NCI-H524 treated with DMSO at 0.1 percent for 48 hours (cell line): ENCODE data around the gene CACNA1H.
A peak's percentile ranks its signal among the peaks of the same experiment; 100 is the strongest.

Experiments
- DNase-seq: peaks from one replicate; lab custom pipeline; 2025; lab: John Stamatoyannopoulos, UW

The CACNA1H gene

DNA sequence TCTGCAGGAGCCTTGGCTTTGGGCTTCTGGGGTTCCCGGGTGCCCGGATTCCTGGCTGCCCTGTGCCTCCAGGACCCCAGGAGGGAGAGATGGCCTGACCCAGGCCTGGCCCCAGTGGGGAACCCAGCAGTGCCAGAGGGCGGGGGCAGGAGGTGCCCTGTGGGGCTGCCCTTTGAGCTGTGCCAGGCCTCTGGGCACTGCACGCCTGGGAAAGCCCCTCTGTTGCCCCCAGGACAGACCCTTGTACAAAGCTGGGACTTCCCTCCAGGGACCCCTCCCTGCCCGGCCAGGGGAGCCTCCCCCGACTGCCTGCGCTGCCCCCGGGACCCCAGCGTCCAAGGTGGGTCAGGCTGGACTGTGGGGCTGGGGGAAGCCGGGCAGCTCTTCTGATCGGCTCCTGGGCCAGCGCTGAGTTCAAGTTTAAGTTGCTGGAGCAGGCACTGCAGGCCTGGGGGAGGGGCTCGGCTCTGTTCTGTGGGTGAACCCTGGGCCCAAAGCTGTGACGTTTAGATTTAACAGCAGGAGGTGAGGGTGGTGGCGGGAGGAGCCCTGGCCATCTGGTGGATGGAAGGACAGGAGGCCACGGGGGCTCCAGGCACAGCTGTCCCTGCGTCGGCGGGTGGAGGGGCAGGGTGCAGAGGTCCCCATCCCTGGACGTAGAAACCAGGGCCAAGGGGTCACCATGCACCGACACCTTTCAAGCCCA, 29.2 kb upstream of the CACNA1H start:
- peak; percentile 30 for DNase-seq

DNA sequence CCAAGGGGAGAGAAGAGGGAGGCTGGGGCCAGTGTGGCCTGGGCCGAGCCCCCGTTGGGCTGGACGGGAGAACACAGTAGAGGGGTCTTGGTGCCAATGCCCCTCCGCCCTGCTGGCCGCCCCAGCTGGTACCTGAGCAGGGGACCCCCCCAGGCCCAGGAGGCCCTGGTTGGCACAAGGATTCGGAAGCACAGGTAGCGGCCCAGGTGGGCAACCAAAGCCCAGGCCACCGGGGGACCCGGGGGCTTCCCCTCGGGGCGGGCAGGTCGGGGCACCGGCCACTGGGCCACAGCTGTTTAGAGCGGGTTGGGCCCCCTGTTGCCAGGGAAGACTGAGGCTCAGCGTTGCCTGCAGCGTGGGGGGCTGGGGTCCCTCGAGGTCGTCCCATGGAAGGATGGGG, 28.6 kb upstream of the CACNA1H start:
- no peak for DNase-seq

DNA sequence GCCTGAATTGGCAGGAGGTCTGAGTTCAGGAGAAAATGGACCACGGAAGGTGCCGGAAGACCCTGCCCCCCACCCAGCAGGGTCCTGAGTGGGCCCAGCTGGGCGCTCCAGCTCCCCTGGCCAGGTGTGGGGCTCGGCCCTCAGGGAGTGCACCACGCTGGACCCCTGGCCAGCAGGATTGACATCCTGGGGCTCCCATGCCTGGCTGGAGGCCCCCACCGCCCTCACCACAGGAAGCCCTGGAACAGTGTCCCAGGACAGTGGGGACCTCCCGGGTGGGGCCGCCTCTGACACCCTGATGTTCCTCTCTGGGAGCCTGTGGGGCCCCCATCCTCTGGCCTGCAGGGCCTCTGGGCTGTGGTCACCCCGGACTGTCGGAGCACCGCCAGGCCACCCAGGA, 28.1 kb upstream of the CACNA1H start:
- no peak for DNase-seq

DNA sequence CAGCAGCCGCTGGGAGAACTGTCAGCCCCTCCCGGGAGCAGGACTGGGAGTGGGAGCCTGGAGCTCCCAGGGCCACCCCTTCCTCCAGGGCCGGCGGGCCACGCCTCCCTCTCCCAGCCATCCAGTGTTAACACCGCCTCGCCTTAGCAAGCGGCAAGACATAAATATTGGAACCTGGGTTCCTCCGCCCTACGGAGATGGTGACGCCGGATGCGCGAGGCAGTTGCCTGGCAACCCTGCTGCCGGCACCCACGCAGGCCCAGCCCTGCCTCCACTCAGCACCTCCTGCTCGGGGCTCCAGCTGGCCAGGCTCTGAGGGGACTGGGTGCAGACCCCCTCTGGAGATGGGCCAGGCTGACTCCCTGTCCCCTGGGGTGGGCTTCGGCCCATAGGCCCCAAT, 27.4 kb upstream of the CACNA1H start:
- peak; percentile 56 for DNase-seq

DNA sequence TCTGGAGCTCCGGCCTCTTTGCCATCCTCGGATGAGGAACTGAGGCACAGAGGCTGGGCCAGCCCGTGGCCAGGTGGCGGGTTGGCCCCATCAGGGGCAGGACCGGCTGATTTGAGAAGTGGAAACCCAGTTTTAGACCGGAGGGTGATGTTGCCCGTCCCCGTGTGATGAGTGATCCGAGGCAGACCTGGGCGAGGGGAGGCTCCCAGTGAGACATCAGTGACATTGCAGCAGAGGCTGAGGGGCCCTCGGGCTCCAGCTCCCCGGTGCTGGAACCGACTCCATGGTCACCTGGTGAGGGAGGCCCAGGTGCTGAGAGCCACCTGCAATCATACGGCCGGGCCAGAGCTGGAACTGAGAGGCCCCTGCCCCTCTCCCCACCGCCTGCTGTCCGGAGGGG, 26.9 kb upstream of the CACNA1H start:
- DNase-seq = no peak

DNA sequence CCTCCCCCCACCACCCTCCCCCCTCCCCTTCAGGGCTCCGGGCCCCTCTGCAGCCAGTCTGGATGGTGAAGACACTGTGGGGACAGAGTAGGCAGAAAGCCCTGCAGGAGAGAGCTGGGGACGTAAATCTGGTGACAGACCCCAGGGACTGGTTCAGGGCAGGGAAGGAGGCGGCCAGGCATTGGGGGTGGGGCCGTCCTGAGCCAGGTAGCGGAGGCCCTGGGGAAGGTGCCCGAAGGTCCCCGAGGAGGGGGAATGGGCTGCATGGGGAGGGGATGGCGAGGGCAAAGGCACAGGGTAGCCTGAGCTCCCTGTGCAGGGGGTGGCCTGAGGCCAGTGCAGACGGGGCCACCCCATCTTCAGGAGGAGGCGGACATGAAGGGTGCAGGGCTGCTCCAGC, 26.3 kb upstream of the CACNA1H start:
- no peak for DNase-seq

DNA sequence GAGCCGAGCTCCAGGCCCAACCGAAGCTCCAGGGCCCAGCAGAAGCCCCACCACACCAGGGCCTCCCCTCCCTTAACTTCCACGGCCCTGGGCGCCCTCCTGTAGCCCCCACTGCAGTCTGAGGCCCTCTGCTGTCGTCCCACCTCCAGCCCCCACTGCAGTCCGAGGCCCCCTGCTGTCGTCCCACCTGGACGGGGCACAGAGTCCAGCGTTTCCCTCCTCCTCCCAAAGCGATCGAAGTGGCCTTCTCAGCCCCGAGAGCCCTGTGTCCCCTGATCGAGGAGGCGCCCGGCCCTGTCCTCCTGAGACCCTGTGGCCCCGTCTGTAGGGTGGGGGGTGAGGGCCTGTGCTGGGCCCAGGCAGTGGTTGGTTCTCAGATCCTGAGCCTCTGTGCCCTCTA, 25.8 kb upstream of the CACNA1H start:
- no peak for DNase-seq

DNA sequence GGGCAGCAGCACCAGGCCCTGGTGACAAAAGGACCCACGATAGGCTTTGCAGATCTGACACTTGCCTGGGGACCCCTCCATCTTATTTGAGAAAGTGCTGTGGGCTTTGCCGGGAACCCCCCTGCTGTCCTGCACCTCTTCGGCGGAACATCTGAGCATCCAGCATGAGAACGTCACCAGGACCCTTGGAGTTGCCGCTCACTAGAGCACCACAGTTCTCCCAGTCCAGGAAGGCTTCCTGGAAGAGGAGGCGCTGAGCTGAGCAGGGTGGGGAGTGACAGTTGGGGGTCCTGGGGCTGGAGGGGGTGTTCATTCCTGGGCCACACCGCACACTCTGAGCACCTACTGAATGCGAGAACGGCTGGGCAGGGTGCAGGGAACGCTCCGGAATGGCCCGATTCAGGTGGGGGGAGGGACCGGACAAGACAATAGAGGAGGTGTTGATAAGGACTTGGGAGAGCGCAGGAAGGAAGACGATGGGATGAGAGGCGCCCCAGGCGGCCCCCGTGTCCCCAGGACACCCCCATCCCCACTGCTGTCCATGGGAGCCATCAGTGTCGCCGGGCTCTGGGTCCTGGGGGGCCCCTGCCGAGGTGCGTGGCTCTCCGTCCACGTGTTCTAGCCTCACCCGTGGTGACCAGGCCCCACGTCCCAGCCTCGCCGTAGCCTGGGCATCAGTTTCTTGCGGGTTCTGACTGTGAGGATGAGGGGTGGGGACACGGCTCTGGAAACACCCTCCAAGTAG, 24.8 kb upstream of the CACNA1H start:
- DNase-seq = no peak

DNA sequence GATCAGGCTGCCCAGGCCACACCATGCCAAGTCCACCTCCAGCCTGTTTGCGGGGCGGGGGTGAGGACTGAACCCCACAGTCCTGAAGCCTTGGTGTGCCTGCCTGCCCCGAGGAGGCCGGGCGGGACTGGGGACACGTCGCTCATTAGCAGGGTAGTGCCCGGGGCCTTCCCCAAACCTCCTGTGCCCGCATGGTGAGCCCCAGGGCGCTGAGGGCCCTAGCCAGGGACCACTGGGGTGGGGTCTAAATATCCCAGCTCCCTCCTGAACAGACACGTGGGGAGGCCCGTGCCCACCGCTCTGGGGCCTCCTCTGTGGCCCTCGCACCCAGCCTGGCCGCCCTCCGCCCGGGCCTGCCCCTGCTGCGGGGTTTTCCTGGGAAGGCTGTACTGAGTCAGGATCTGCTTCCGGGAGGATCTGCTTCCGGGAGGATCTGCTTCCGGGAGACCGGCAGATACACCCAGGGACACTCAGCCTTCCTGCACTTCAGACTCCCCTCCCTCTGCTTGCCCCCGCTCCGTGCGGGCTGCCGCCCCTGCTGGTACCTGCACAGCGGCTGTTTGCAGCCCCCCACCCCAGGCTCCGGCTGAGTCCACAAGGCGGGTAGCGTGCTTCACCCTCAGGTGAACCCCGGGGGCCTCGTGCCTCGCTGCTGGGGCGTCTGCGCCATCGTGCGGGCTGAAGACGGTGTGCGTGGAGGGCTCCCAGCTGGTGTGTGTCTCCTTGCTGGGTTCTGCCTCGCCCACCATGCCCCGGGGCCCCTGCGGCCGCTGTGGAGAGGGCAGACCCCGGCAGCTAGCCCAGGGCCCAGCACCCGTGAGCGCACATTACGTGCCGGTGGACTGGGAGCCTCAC, 23.6 kb upstream of the CACNA1H start:
- no peak for DNase-seq

DNA sequence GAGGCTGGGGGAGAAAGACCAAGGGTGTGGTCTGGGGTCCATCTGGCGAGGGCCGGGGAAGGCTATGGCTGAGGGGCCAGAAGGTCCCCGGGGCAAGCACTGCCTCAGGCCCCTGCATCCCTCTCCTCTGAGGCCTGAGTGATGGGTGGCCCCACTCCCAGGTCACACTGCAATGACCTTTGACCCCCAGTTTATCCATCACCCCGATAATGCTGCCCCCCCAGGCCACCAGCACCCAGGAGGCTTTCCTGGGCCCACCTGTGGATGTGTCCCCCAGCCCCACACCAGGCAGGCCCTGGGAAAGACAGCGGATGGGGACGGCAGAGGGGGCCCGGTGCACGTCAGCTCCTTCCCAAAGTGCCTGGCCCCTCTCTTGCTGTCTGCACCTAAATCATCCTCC, 22.5 kb upstream of the CACNA1H start:
- no peak for DNase-seq

DNA sequence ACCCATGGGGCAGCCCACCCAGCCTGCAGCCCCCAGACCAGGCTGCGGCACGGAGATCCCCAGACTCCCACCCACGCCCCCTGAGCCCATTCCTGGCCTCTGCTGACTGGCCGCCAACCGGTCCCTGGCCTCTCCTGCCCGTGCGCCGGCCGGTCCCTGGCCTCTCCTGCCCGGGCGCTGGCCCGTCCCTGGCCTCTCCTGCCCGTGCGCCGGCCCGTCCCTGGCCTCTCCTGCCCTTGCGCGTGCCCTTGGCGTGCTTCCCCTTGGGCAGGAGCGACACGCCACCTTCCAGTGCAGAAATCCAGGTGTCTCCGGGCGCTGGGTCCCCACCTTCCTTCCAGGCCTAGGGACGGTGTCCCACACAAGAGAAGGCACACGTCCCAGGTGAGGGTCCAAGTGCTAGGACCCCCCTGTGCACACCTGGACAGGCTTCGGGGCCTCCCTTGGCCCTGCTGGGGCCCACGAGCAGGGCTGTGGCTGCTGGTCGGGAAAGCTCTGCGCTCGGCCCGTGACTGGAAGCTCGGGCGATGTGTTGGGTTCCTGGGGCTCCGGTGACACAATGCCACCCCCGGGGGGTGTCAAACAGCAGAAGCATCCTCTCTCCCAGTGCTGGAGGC, 21.4 kb upstream of the CACNA1H start:
- no peak for DNase-seq

DNA sequence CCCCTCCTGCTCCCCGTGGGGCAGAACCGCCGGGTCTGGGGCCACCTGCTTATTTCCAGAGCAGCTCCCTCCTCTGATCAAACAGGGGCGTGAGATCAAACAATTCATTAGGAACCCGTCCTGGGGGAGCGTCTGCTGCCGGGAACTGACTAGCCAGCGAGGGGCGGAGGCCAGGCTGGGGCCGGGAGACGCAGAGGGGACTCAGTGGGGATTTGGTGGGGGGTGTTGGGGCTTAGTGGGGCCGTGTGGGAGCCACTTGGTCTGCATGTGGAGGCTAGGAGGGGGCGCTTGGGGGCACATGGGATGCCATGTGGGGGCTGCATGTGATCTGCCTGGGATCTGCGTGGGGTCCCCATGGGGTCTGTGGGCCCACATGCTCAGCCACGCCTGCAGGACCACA, 20.5 kb upstream of the CACNA1H start:
- no peak for DNase-seq

DNA sequence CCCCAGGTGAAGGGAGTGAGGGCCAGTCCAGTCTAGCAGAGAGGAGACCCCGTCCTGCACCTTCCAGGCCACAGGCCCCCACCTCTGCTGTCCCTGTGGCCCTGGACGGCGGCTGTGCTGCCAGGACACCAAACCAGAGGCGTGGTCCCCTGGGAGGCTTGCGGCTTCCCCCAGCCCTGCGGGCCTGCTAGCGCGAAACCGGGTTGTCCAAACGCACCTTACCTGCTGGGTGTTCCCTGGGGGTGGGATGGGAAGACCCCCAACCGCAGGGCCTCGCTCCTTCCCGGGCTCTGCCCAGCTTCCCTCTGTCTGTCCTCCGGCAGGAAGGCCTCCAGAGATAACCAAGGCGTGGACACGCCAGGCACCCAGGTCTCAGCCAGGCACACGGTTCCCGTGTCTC, 19.6 kb upstream of the CACNA1H start:
- DNase-seq = no peak

DNA sequence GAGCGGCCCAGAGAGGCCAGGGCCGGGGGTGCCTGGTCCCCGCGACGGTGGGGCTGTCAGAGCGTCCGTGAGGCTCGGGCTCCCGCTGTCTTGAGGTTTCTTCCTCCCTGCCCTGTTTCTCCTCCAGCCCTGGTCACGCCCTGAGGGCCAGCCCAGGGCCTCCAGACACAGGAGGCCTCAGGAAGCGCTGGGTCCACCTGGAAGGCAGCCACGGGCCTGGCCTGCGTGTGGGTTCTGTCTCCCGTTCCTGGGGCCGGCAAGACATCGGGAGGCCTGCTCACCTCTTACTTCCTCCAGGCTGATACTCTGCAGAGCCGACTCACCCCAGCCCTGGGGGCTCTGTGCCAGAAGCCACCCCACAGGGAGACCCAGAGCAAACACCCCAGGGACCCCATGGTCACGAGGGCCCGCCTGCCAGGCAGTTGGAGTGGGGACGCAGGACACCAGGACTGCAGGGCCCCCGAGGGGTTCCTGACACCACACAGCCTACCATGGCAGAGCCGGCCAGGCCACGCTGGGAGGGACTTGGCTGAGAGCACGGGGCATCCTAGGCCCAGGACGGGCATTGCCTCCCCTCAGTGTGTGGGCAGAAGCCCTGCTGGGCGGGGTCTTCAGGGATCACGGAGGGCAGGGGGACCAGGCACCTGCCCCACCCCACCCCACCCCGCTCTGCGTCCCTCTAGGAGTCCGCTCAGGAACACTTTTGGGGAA, 18.9 kb upstream of the CACNA1H start:
- no peak for DNase-seq

DNA sequence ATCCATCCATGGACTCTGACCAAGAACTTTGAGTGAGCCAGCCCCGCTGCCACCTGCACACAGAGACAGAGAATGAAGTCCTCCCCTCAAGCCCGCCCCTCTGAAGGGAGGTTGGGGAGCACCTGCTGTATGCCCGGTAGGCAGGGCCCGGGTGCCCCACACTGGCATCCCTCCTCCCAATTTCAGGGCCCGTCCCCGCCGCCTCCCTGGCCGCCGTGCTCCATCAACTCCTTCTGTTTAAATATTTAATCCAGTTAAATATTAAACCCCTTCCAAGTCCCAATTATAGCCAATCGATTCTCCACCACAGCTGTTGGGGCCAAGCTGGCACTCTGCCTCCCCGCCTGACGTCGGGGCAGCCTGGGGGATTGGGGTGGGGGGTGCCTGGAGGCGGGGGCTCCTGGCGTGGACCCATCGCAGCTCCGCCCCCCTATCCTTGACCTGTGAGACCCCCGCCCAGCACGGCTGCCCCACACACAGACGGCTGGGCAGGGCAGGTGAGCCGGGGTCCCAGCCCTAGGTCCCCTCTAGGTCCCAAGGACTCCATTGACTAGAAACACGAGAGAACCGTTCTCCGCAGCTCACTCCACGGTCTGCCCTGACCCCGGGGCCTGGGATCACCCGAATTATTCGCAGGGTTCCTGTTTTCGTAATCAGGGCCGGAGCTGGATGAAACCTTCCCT, 18.0 kb upstream of the CACNA1H start:
- DNase-seq = no peak

DNA sequence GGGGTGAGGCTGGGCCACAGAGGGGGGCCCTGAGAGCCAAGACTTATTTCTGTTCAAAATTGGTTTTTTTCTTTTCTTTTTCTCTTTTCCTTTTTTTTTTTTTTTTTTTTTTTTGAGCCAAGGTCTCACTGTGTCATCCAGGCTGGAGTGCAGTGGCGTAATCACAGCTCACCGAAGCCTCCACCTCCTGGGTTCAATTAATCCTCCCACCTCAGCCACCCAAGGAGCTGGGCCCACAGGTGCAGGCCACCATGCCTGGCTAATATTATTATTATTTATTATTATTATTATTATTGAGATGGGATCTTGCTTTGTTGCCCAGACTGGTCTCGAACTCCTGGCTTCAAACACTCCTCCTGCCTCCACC, 17.5 kb upstream of the CACNA1H start:
- DNase-seq = no peak

DNA sequence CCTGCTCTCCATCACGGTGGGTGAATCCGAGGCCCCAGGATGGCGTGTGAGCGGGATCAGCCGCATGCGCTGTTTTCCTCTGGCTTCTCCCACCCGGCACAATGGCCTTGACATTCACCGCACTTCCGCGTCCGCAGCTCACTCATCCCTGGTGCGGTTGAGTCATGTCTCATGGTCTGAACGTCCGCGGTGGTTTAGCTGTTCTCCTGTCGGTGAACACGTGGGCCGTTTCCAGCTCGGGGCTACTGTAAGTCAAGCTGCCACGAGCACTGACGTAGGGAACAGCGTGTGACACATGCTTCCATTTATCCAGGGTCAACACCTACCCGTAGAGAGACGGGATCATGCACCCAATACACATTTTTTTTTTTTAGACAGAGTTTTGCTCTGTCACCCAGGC, 15.3 kb upstream of the CACNA1H start:
- no peak for DNase-seq

DNA sequence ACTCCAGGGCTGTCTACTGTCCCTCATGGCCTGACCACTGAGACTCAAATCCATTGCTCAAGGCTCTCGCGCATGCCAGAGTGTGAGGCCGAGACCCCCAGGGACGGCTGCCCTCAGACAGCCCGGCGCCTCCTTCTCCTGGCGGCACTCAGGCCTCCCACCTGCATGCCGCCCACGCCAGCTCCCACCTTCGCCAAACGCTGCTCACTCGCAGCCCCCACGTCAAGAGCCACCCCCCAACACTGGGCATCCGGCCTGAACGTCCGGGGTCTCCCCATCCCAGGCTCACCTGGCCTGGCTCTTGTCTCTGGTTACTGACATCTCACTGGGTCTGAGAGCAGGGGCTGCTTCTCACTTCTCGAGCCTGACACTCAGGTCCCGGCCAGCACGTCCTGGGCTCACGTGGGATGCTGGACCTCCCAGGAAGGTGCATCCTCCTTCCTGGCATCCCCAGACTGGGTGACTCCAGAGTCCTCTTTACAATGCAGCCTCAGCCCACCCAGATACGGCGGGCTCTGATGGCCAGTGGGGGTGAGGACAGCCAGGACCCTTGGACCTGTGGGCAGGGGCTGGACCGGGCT, 12.2 kb upstream of the CACNA1H start:
- DNase-seq = no peak

DNA sequence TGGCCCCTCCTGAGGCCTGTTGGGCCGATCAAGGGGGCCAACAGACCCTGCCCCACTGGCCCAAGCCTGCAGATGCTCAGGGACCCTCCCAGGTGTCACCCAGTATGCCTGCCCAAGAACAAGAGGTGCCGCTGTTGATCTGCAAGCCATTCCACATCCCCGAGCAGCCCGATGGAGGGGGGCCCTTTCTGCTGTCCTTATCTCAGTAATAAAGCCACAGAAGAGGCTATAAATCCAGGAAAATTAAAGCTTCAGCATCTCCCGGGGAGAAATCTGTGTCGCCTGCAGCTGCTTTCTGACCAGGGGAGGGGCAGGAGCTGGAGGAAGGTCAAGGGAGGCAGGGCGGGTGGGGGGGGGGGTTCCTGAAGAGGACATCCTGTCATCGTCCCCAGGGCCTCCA, 11.7 kb upstream of the CACNA1H start:
- no peak for DNase-seq

DNA sequence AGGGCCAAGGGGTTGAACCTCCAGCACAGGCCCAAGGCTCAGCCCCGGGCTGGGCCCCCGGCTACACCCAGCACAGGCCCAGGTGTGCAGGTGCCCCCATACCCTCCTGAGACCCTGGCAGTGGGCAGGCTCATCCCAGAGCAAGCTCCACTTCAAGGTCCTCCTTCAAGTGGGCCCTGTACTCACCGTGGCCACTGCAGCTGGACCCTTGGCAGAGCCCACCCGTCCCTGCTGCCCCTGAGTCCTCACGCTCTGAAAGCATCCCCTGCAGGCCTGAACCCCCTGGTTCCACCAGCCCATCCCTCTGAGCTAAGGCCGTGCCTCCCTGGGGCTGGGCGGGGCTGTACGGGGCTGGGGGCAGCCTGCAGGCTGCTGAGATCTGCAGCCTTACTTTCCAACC, 11.2 kb upstream of the CACNA1H start:
- DNase-seq = no peak

DNA sequence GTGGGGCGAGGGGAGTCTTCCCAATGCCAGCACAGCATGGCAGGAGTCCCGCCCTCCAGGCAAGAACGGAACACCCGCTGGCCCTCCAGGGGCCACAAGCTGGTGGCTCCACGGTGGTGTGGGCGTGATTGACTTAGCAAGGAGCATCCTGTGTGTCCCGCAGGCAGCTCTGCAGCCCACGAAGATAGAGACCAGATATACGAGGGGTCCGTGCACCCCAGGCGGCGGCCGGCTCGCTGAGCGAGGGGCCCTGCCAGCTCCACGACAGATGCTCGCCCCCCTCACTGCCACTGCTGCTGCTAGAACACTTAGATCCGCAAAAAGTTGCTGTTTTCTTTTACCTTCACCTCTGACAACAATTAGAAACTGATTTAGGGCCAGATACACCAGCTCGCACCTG, 10.0 kb upstream of the CACNA1H start:
- no peak for DNase-seq
